NCI-H69 (cell line): Measurements from ENCODE around the gene AMH.
A peak's percentile ranks its signal among the peaks of the same experiment; 100 is the strongest.

Experiments used
- DNase-seq: peaks from one replicate; lab custom pipeline; 2025; lab: John Stamatoyannopoulos, UW

The AMH gene

GRCh38 chr19:2287585-2288337 lies 38.6 kb downstream of the AMH start:
- no peak for DNase-seq

- no peak for DNase-seq
Observed at GRCh38 chr19:2288338-2288817, 39.3 kb downstream of the AMH start.

GRCh38 chr19:2288818-2289713 lies 39.9 kb downstream of the AMH start:
- DNase-seq, result no peak

GRCh38 chr19:2289714-2290435 lies 40.8 kb downstream of the AMH start:
- peak; percentile 62 for DNase-seq

- DNase-seq, result peak; percentile 90
Observed at GRCh38 chr19:2290441-2291184, 41.5 kb downstream of the AMH start.

- peak; percentile 90 for DNase-seq
Observed at GRCh38 chr19:2291185-2291751, 42.1 kb downstream of the AMH start.

- DNase-seq, result peak; percentile 58
Observed at GRCh38 chr19:2294687-2295335, 45.7 kb downstream of the AMH start.

GRCh38 chr19:2296141-2296540 lies 47.0 kb downstream of the AMH start:
- DNase-seq, result no peak

GRCh38 chr19:2300533-2300932 lies 51.4 kb downstream of the AMH start:
- DNase-seq, result no peak
